Keratinocyte (primary cell): ENCODE data around the gene SMIM35. TPM values are rescaled to one million over a fixed set of nuclear protein-coding genes. Genes with fewer than 3 reads are reported as not detected.

Experiments
- DNase-seq: peaks from one replicate; pipeline ENCODE4 v3.0.0-alpha.2; 2011; ENCODE audit warnings: low read depth, missing footprints, low spot score
- FAIRE-seq: peaks from 2 replicates; lab custom pipeline; 2011; peaks lifted over from hg19 to GRCh38; lab: Jason Lieb, UNC
- H2AFZ ChIP-seq: 2 replicates; pipeline ENCODE4 v1.6.0; 2012; ENCODE audit warnings: low read length, control low read depth, inconsistent platforms; ENCODE audit not compliant: control insufficient read depth
- H3K27ac ChIP-seq: 2 replicates; pipeline ENCODE4 v1.5.1; 2011; ENCODE audit warnings: low read length; ENCODE audit not compliant: control insufficient read depth, insufficient read depth
- H3K27me3 ChIP-seq: 3 replicates; pipeline ENCODE4 v1.6.0; 2011; ENCODE audit warnings: low read length; ENCODE audit not compliant: control insufficient read depth, insufficient read depth; ENCODE audit errors: extremely low read depth
- H3K36me3 ChIP-seq, 2 experiments: 2 replicates in 1 of 2; 3 replicates in 1 of 2; pipeline ENCODE4 v1.5.1; 2011; ENCODE audit warnings: low read length in 2 of 2, mild to moderate bottlenecking in 1 of 2; ENCODE audit not compliant: control insufficient read depth in 2 of 2, insufficient read depth in 2 of 2; ENCODE audit errors: extremely low read depth in 1 of 2
- H3K4me1 ChIP-seq: 3 replicates; pipeline ENCODE4 v1.5.1; 2011; ENCODE audit warnings: low read length; ENCODE audit not compliant: control insufficient read depth, insufficient read depth; ENCODE audit errors: extremely low read depth
- H3K4me2 ChIP-seq: 3 replicates; pipeline ENCODE4 v1.6.0; 2011; ENCODE audit warnings: low read depth, low read length; ENCODE audit not compliant: control insufficient read depth, insufficient read depth; ENCODE audit errors: extremely low read depth
- H3K4me3 ChIP-seq, 3 experiments: fragments of 200-600 bp in 1 of 3; sonication (generic) in 1 of 3; 2 replicates in 2 of 3; 3 replicates in 1 of 3; pipeline ENCODE4 v1.5.1; 2011 to 2016; ENCODE audit warnings: low read length in 3 of 3, mild to moderate bottlenecking in 3 of 3, control low read depth in 2 of 3, inconsistent platforms in 1 of 3, low read depth in 1 of 3, mixed read lengths in 1 of 3, mixed run types in 1 of 3, moderate library complexity in 1 of 3; ENCODE audit not compliant: control insufficient read depth in 2 of 3, insufficient read depth in 2 of 3; ENCODE audit errors: extremely low read depth in 1 of 3
- H3K79me2 ChIP-seq: 2 replicates; pipeline ENCODE4 v1.6.0; 2012; ENCODE audit warnings: low read length; ENCODE audit not compliant: control insufficient read depth, insufficient read depth
- H3K9ac ChIP-seq: 3 replicates; pipeline ENCODE4 v1.6.0; 2011; ENCODE audit warnings: low read length; ENCODE audit not compliant: control insufficient read depth, insufficient read depth; ENCODE audit errors: extremely low read depth
- H3K9me1 ChIP-seq: 3 replicates; pipeline ENCODE4 v1.6.0; 2011; ENCODE audit warnings: low read length; ENCODE audit not compliant: control insufficient read depth, insufficient read depth; ENCODE audit errors: extremely low read depth
- H3K9me3 ChIP-seq: 2 replicates; pipeline ENCODE4 v1.5.1; 2012; ENCODE audit warnings: low read depth, low read length; ENCODE audit not compliant: control insufficient read depth
- H4K20me1 ChIP-seq: 3 replicates; pipeline ENCODE4 v1.6.0; 2011; ENCODE audit warnings: low read length; ENCODE audit not compliant: control insufficient read depth, insufficient read depth; ENCODE audit errors: extremely low read depth
- EZH2 ChIP-seq: IDR thresholded peaks from one replicate; pipeline ENCODE4 v1.6.1; 2012; ENCODE audit warnings: inconsistent platforms, mild to moderate bottlenecking, low read length, moderate library complexity
- dilution Hi-C: fragments of 300-500 bp; cut with MboI; formaldehyde crosslinking; loops from one replicate; pipeline ENCODE4 v1.7.0; 2020; ENCODE audit warnings: low sequenced_read_pairs; ENCODE audit not compliant: extremely low pct_ligation_motif_present
- polyA plus RNA-seq, 5 experiments: library from polyadenylated mRNA; depleted of rRNA in 3 of 5; stranded (reverse) in 3 of 5; stranded (forward) in 1 of 5; unstranded in 1 of 5; fragments of >200 nt; gene quantifications; 1 replicate in 1 of 5; 2 replicates in 3 of 5; 3 replicates in 1 of 5; pipeline versions ENCODE4 v1.2.1 to v1.2.3, GENCODE V29; 2011 to 2012; ENCODE audit warnings: missing spikeins in 2 of 5, low read depth in 1 of 5, low replicate concordance in 1 of 5
- TF ChIP-seq, protein P1 (sequence below), 3 experiments: IDR thresholded peaks in 1 of 3; conservative IDR thresholded peaks in 1 of 3; optimal IDR thresholded peaks in 1 of 3; 2 replicates in 2 of 3; 3 replicates in 1 of 3; pipeline versions ENCODE3 to v1.5.1; 2011; ENCODE audit warnings: low read length in 3 of 3, mild to moderate bottlenecking in 3 of 3, moderate library complexity in 2 of 3, control low read depth in 1 of 3, inconsistent platforms in 1 of 3; ENCODE audit not compliant: insufficient read depth in 2 of 3; ENCODE audit errors: extremely low read depth in 1 of 3

SMIM35 gene
- polyA plus RNA-seq, 1 donor (not counting 4 experiments of a cell fraction or from before 2014, with no cell fraction given) = not detected

GRCh38 chr11:117960406-117960805 lies 126.4 kb downstream of the SMIM35 start:
- no peaks in the 10 kb centered on the region for H3K4me1 ChIP-seq
- H3K36me3 ChIP-seq = no peaks in the 10 kb centered on the region
- no peaks in the 10 kb centered on the region for H3K79me2 ChIP-seq
- H3K9ac ChIP-seq = no peak overlapping the region
- H3K27me3 ChIP-seq = no peaks in the 10 kb centered on the region
- no peak overlapping the region for H3K27ac ChIP-seq
- no peak overlapping the region for H3K4me3 ChIP-seq
- H4K20me1 ChIP-seq = no peaks in the 10 kb centered on the region
- H3K9me1 ChIP-seq = no peaks in the 10 kb centered on the region
- no peak overlapping the region for H3K4me2 ChIP-seq
- H2AFZ ChIP-seq = no peak overlapping the region
- dilution Hi-C loops = no loop called here
- H3K9me3 ChIP-seq = no peaks in the 10 kb centered on the region
- no peak for TF ChIP-seq EZH2
- TF ChIP-seq, protein P1, sequence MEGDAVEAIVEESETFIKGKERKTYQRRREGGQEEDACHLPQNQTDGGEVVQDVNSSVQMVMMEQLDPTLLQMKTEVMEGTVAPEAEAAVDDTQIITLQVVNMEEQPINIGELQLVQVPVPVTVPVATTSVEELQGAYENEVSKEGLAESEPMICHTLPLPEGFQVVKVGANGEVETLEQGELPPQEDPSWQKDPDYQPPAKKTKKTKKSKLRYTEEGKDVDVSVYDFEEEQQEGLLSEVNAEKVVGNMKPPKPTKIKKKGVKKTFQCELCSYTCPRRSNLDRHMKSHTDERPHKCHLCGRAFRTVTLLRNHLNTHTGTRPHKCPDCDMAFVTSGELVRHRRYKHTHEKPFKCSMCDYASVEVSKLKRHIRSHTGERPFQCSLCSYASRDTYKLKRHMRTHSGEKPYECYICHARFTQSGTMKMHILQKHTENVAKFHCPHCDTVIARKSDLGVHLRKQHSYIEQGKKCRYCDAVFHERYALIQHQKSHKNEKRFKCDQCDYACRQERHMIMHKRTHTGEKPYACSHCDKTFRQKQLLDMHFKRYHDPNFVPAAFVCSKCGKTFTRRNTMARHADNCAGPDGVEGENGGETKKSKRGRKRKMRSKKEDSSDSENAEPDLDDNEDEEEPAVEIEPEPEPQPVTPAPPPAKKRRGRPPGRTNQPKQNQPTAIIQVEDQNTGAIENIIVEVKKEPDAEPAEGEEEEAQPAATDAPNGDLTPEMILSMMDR (optimal IDR thresholded peaks at IDR 0.05 in 1 of 3, IDR thresholded peaks at IDR 0.05 in 1 of 3, conservative IDR thresholded peaks at IDR 0.05 in 1 of 3; ENCODE audit: extremely low read depth in 1 of 3, insufficient read depth in 2 of 3, low read length in 3 of 3) = no peak
- FAIRE-seq = no peak
- DNase-seq = no peak

GRCh38 chr11:117959438-117960149 lies 127.2 kb downstream of the SMIM35 start:
- H3K36me3 ChIP-seq = no peaks in the 10 kb centered on the region
- H2AFZ ChIP-seq = no peak overlapping the region
- no peaks in the 10 kb centered on the region for H3K4me1 ChIP-seq
- DNase-seq (no peak), FAIRE-seq (no peak)
- H3K27me3 ChIP-seq = no peaks in the 10 kb centered on the region
- dilution Hi-C loops = no loop called here
- no peaks in the 10 kb centered on the region for H4K20me1 ChIP-seq
- H3K9me3 ChIP-seq = no peaks in the 10 kb centered on the region
- H3K27ac ChIP-seq = no peak overlapping the region
- no peaks in the 10 kb centered on the region for H3K79me2 ChIP-seq
- no peak for TF ChIP-seq EZH2
- TF ChIP-seq, protein P1 (optimal IDR thresholded peaks at IDR 0.05 in 1 of 3, IDR thresholded peaks at IDR 0.05 in 1 of 3, conservative IDR thresholded peaks at IDR 0.05 in 1 of 3; ENCODE audit: extremely low read depth in 1 of 3, insufficient read depth in 2 of 3, low read length in 3 of 3) = no peak
- H3K9ac ChIP-seq = no peak overlapping the region
- H3K4me2 ChIP-seq = no peak overlapping the region
- no peak overlapping the region for H3K4me3 ChIP-seq
- no peaks in the 10 kb centered on the region for H3K9me1 ChIP-seq
